Colonic mucosa (tissue), 4 donors: ENCODE measurements around the gene TRIM9. TPM values are rescaled to one million over a fixed set of nuclear protein-coding genes. Genes with fewer than 3 reads are reported as not detected.

Source experiments
- DNase-seq: peaks from one replicate; pipeline ENCODE4 v3.0.0-alpha.2; 2020
- H3K27ac ChIP-seq: fragments of 200-600 bp; one replicate; pipeline ENCODE4 v1.8.0; 2021
- H3K27me3 ChIP-seq: fragments of 200-600 bp; one replicate; pipeline ENCODE4 v1.8.0; 2021
- H3K36me3 ChIP-seq: fragments of 200-600 bp; one replicate; pipeline ENCODE4 v1.8.0; 2021
- H3K4me1 ChIP-seq: fragments of 200-600 bp; one replicate; pipeline ENCODE4 v1.8.0; 2021; ENCODE audit warnings: mild to moderate bottlenecking
- H3K4me3 ChIP-seq: fragments of 200-600 bp; one replicate; pipeline ENCODE4 v1.8.0; 2021
- H3K9ac ChIP-seq, 2 donors: one replicate each; pipeline ENCODE4 v1.7.0; 2013; ENCODE audit warnings: control low read depth in 2 of 2, low read depth in 2 of 2, low read length in 2 of 2
- H3K9me3 ChIP-seq: fragments of 200-600 bp; one replicate; pipeline ENCODE4 v1.8.0; 2021
- CTCF ChIP-seq: fragments of 200-600 bp; IDR thresholded peaks from one replicate; pipeline ENCODE4 v1.8.0; 2022; ENCODE audit warnings: antibody characterized with exemption, mild to moderate bottlenecking
- intact Hi-C: fragments of 100-400 bp; cut with DNase I; formaldehyde crosslinking; loops from one replicate; pipeline ENCODE4 v1.14.1; 2022
- total RNA-seq, 2 donors: library from RNA; stranded (reverse); fragmentation: NEBNext Ultra II Directional in 1 of 2; extraction: Animal tissue kit (Norgen Biotek cat#: 25700) in 1 of 2; gene quantifications; one replicate each; pipeline ENCODE4 v1.2.1, GENCODE V29; 2021
- donor health status: healthy.
- donor health status: DM: no; HTN: no; CAD: no.
- donor health status: DM: no; HTN: no; CAD: no.

Gene TRIM9
- total RNA-seq, 2 donors from 2014 or later, result 0.49 to 0.66 TPM

- Histone ChIP-seq H3K36me3 (no peaks in the 10 kb centered on the region), H3K9me3 (no peaks in the 10 kb centered on the region), H3K27me3 (no peaks in the 10 kb centered on the region), H3K4me3 (no peak overlapping the region), H3K27ac (no peak overlapping the region), H3K9ac (no peak overlapping the region), H3K4me1 (no peaks in the 10 kb centered on the region)
- TF ChIP-seq CTCF, result no peak
- DNase-seq, result no peak
- intact Hi-C loops, result no loop called here
These were observed 88.1 kb downstream of the TRIM9 start for GRCh38 chr14:51006781-51007211.

GRCh38 chr14:51006324-51006723, 88.6 kb downstream of the TRIM9 start:
- Histone ChIP-seq H3K9me3 (no peaks in the 10 kb centered on the region), H3K4me1 (no peaks in the 10 kb centered on the region), H3K27me3 (no peaks in the 10 kb centered on the region), H3K9ac (no peak overlapping the region), H3K27ac (no peak overlapping the region), H3K36me3 (no peaks in the 10 kb centered on the region), H3K4me3 (no peak overlapping the region)
- intact Hi-C loops, result no loop called here
- TF ChIP-seq CTCF, result no peak
- DNase-seq, result no peak

DNA sequence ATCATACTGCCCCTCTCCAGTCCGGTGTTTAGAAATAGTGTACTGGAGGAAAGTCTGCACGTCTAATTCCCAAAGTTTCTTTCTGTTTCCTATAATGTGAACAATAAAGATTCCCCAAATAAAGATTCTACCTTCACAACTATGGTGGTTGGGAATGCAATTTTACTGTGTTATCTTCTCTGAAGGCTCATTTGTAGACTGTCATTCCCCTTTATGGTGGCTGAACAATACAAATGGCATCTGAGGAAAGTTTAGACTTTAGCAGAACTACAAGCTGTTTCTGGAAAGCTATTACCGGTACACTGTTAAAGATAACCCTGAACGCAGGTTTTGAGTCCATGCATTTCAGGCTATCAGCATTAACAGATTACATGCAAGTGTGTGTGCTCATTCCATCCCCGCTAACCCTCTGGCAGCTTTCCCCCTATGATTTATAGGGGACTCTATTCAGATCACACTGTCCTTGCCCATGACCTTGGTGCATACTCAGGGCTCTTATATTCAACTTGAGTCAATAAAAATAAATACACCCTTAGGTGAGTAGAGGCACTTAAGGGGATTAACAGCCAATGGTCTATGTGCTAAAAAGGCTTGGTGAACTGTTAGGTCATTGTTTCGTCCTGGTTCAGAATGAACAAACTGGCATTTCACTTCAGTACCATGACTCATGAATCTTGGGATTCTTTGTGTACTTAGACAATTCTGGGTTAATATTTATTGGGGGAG, 89.9 kb downstream of the TRIM9 start:
- Histone ChIP-seq H3K9me3 (no peaks in the 10 kb centered on the region), H3K36me3 (no peaks in the 10 kb centered on the region), H3K4me1 (no peaks in the 10 kb centered on the region), H3K27ac (no peak overlapping the region), H3K27me3 (no peaks in the 10 kb centered on the region), H3K9ac (no peak overlapping the region), H3K4me3 (no peak overlapping the region)
- no peak for DNase-seq
- no peak for TF ChIP-seq CTCF
- intact Hi-C loops, result no loop called here

- Histone ChIP-seq H3K27me3 (no peaks in the 10 kb centered on the region), H3K4me3 (no peak overlapping the region), H3K27ac (no peak overlapping the region), H3K9ac (no peak overlapping the region), H3K4me1 (no peaks in the 10 kb centered on the region), H3K36me3 (no peaks in the 10 kb centered on the region), H3K9me3 (no peaks in the 10 kb centered on the region)
- no peak for TF ChIP-seq CTCF
- DNase-seq, result no peak
- intact Hi-C loops, result no loop called here
These were observed 90.5 kb downstream of the TRIM9 start for GRCh38 chr14:51004352-51004800.

DNA sequence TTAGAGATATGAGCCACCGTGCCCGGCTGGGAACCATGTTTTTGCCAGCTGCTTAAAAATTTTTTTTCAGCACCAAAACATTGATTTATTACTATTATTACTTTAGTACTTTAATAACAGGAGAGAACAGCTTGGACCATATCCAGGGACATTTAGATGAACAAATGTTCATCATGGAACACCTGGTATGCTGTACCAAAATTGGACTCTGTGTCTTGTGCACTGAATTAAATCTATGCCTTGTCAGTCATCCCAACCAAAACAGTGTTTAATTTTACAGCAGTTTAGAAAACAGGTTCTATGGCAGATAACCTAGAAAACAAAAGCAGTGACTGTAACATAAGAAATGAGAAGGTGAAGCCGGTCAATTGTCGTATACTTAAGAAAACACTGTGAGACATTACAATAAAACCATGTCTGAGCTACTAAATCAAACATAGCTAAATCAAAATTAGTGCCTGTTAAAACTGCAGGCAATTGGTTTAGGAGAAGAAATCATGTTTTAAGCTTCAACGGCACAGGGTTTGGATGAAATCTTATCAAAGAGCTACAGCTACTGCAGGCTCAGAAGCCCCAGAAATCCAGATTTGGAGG, 92.4 kb downstream of the TRIM9 start:
- H3K9me3 ChIP-seq, result no peaks in the 10 kb centered on the region
- H3K9ac ChIP-seq, result no peak overlapping the region
- no peak overlapping the region for H3K4me3 ChIP-seq
- no peak for TF ChIP-seq CTCF
- intact Hi-C loops, result no loop called here
- no peaks in the 10 kb centered on the region for H3K4me1 ChIP-seq
- H3K27ac ChIP-seq, result no peak overlapping the region
- no peaks in the 10 kb centered on the region for H3K27me3 ChIP-seq
- no peaks in the 10 kb centered on the region for H3K36me3 ChIP-seq
- no peak for DNase-seq
